ENCODE data around the gene PAPPA2.
"Not testable (repeated sequence)": the region's sequence is repeated elsewhere in the genome, so short reads cannot be mapped to it uniquely, and the experiment has no call there.

Gene PAPPA2

GRCh38 chr1:176462674-176463378 is at the start of gene PAPPA2:
TSS of gene PAPPA2 (plus strand) at chr1:176463175. CDS start at chr1:176556323, 93,148 bp downstream.
- no peak for DNase-seq

DNA sequence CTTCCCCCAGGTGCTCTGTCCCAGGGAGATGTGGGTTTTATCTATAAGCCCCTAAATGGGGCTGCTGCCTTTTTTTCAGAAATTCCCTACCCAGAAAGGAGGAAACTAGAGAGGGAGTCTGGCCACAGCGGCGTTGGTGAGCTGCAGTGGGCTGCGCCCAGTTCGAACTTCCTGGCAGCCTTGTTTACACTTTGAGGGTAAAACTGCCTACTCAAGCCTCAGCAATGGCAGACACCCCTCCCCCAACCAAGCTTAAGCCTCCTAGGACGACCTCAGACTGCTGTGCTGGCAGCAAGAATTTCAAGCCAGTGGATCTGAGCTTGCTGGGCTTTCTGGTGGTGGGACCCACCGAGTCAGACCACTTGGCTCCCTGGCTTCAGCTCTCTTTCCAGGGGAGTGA is 46.2 kb upstream of the PAPPA2 start:
- DNase-seq = no peak

GRCh38 chr1:176419608-176420007 is 43.4 kb upstream of the PAPPA2 start:
- not testable (repeated sequence) for DNase-seq

GRCh38 chr1:176434234-176434633 is 28.7 kb upstream of the PAPPA2 start:
- no peak for DNase-seq

GRCh38 chr1:176436251-176436650 is 26.7 kb upstream of the PAPPA2 start:
- no peak for DNase-seq

DNA sequence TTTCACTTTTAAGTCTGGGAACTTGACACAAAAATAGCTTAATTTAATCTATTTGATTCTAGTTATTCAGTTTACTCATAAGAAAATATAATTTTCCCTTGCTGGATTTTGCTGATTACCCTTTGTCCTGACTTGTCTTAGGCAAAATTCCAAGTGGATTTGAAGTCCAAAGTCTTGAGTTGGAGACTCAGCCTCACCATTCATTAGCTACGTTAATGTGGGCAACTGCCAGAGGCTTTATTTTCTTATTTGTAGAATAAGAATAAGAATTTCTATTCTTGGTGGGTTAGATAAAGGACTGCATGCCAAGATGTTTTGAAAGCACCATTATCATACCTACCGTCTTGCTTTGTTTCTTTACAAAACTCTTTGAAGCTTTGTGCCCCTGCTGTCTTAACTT is 22.8 kb upstream of the PAPPA2 start:
- no peak for DNase-seq

DNA sequence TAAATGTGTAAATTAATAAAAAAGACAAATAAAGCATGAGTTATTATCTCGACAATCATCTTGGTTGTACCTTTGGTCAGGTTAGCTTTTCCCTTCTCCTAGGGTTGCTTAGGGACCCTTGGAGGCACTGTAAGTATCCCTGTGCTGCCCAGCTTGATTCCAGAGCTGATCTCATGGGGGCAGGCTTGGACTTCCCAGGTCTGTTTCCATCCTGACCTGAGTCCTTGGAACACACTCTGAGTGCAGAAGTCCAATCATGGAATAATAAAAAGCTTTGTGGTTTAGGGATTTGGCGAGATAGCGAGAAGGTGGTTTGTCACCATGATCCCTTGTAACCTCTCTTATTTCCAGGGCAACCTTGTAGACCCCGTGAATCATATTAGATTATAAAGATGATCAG is 18.7 kb upstream of the PAPPA2 start:
- no peak for DNase-seq

DNA sequence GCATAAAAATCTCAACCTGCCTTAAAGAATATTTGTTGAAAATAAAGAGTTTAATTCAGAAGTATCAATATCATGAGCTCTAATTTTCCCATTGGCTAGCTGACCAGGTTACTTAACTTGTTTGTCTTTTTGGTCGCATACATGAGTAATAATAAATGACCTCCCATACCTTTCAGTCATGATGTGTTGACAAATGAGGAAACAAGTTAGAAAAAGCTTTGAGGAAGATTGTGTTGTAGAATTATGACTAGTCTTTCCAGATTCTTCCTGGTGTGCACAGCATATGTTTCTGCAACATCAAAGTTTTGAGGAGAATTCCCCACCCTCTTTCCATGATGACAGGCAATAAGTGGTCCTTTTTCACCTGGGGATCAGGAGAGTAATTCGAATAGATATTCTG is 17.6 kb upstream of the PAPPA2 start:
- no peak for DNase-seq

- DNase-seq = no peak
These were observed 14.6 kb upstream of the PAPPA2 start for GRCh38 chr1:176448340-176448739.

GRCh38 chr1:176450526-176450925 is 12.4 kb upstream of the PAPPA2 start:
- no peak for DNase-seq

GRCh38 chr1:176451741-176452140 is 11.2 kb upstream of the PAPPA2 start:
- not testable (repeated sequence) for DNase-seq

GRCh38 chr1:176456795-176457194 is 6.2 kb upstream of the PAPPA2 start:
- no peak for DNase-seq

DNA sequence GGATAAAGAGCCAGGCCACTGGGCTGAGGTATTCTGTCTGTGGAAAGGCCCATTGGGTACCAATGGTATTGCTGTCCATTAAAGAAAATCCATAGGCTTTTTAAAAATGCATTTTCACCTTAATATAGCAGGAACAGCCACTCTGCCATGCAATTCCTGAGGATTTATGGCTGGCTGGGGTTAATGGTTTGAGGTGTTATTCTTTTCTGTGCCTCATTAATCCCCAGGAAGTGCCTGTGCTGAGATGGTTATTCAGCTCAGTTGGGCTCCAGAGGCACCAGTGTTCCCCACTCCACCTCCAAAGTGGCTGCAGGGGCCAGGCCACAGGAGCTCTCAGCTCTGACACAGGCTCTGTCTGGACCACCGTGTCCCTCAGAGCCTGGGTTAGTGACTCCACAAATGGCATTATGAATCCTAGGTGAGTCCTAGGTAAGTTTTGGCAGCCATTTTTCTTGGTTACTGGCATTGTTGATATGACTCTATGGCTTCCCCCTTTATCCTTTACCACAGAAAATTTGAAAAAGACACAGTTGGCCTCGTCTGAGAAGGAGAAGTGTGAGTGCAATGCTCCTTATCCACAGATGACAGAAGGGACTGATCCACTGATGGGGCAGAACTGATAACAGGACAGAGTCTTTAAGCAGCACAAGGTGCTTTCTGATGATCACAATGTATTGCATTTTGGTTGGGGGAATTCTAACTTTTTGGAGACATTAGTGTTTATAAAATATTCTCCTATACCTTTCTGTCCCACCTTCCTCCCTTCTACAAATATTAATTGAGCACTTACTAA is 2.2 kb upstream of the PAPPA2 start:
- DNase-seq = no peak

GRCh38 chr1:176461576-176461975 is 1.4 kb upstream of the PAPPA2 start:
- DNase-seq = no peak

- DNase-seq = no peak
These were observed 3.5 kb downstream of the PAPPA2 start for GRCh38 chr1:176466514-176466913.

DNA sequence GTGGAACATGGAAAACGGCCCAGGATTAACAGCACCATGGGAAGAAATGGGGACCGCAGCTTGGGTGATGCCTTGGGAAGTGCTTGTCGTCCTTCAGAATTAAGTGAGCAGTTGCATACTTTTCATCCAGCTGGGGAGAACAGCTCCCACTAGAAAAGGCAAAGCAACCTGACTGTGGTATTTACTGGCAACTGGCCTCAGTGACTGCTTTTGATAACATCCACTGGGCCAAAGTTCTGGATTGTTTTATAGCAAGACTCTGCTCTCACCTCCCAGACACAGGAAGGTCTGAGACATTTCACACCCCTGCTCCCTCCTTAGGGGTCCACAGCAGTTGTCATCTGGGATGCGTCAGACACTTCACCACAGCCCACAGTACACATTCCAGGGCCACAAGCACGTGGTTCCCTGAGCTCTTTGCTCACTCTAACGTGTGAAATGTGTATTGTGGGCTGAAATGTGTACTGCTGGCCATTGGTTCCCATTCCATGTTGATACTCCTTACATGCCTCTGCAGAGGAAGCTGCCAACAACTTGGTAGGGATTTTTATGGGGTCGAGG is 6.6 kb downstream of the PAPPA2 start:
- no peak for DNase-seq

GRCh38 chr1:176471338-176472121 is 8.6 kb downstream of the PAPPA2 start:
- no peak for DNase-seq

DNA sequence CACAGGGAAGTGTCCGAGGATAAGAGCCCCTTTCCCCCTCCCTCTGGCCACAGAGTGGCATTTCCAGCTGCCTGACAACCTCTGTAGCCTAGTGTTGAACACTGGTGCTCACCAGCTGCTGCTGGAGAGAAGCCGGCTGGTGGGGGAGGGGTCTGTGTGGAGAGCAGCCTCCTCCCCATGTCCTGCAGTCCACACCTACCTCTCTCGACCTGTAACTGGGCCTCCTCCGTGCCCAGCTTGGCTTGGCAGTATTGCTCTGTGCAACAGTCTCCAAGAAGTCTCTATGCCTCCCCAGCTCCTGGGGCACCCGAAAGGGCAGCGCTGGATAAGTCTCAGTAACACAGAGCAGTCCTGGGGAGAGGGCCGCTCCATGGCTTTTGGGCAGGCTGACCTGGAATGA is 17.0 kb downstream of the PAPPA2 start:
- peak; percentile 53 for DNase-seq

DNA sequence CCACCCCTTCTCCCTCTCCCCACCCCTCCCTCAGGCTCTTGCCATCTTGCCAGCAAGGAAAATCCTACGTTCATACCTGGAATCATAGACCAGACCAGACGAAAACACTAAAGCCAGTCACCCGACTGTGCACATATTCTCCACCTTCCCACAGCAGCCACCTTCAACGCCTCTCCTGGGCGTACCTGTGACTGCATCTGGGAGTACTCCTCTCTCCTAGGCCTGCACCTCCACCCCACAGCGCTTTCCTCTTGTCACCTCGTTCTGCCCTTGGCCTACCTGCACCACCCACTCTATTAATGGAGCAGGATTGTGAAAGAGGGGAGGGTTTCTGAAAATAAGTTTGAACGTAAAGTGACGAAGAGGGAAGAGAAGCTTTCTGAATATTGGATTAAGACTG is 17.8 kb downstream of the PAPPA2 start:
- DNase-seq = no peak

- no peak for DNase-seq
These were observed 22.1 kb downstream of the PAPPA2 start for GRCh38 chr1:176485083-176485482.

- no peak for DNase-seq
These were observed 31.5 kb downstream of the PAPPA2 start for GRCh38 chr1:176494436-176494835.

- DNase-seq = no peak
These were observed 36.7 kb downstream of the PAPPA2 start for GRCh38 chr1:176499671-176500070.

- no peak for DNase-seq
These were observed 38.6 kb downstream of the PAPPA2 start for GRCh38 chr1:176501599-176501998.

All from left hindlimb (tissue), 1 donor.